LNCAP (cell line): ENCODE measurements around the gene YPEL2.

Source experiments
- TF ChIP-seq, protein P1 (sequence below): fragments of 450-650 bp; IDR thresholded peaks from 2 replicates; pipeline ENCODE4 v1.5.1; 2017; ENCODE audit warnings: mild to moderate bottlenecking

Gene YPEL2

DNA sequence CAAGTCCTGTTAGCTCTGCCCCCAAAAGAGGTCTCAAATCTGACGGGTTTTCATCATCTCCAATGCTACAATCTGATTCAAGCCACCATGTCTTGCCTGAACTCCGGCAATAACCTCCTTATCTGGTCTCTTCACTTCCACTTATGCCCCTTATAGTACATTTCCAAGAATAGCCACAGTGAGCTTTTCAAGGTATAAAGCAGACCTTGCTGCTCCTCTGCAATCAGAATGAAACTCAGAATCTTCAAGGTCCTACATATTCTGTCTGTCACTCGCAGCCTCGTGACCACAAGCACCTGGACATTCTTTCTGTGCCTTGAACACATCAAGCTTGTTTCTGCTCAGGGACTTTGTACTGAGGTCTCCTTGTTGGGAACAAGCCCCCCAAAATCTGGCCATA lies 84.7 kb downstream of the YPEL2 start:
- TF ChIP-seq, protein P1, sequence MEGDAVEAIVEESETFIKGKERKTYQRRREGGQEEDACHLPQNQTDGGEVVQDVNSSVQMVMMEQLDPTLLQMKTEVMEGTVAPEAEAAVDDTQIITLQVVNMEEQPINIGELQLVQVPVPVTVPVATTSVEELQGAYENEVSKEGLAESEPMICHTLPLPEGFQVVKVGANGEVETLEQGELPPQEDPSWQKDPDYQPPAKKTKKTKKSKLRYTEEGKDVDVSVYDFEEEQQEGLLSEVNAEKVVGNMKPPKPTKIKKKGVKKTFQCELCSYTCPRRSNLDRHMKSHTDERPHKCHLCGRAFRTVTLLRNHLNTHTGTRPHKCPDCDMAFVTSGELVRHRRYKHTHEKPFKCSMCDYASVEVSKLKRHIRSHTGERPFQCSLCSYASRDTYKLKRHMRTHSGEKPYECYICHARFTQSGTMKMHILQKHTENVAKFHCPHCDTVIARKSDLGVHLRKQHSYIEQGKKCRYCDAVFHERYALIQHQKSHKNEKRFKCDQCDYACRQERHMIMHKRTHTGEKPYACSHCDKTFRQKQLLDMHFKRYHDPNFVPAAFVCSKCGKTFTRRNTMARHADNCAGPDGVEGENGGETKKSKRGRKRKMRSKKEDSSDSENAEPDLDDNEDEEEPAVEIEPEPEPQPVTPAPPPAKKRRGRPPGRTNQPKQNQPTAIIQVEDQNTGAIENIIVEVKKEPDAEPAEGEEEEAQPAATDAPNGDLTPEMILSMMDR = no peak

DNA sequence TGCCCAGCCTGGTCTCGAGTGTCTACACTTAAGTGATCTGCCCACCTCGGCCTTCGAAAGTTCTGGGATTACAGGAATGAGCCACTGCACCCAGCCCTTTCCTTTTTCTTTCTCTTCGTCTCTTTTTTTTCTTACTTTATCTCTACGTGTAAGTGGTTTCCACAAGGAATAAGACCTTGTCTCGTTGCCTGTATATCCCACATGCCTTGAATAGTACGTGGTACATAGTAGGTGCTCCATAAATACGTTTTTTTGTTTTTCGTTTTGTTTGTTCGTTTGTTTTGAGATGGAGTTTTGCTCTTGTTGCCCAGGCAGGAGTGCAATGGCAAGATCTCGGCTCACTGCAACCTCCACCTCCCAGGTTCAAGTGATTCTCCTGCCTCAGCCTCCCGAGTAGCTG lies 86.0 kb downstream of the YPEL2 start:
- TF ChIP-seq, protein P1 = no peak

DNA sequence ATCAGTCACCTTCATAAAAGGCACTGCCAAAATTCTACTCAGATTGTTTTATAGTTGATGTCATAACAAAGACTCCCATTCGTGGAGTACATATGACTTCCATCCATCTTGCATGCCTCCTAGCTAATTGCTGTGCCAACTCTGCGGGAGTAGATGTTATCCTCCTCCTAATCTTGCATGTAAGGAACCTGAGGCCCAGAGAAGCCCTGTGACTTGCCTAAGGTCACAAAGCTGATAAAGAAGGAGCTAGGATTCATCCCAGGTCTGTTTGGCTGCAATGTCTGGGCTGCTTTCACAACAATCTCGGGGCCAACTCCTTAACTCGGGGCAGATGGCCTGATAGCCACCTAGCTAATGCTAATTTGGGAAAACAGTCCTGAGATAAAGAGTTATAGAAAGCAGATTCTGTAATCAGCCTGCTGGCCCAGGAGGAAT lies 87.3 kb downstream of the YPEL2 start:
- TF ChIP-seq, protein P1 = no peak

DNA sequence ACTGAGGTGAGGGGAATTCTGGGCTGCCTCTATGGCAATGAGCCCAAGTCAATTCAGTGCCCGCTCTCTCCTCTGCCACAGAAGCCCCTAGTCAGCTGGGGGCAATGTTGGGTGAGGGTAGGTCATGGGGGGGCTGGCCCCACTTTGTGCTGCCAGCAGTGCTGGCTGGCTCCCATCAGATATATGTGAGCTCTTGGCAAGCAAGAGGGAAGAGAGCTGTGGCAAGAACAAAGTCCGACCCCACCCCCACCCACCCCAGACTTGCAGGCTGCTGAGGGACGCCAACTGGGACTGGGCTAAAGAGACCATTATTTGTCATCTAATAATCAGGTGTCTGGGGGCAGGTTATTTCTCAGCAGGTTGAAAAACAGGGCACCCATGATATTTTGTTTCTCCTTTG lies 89.4 kb downstream of the YPEL2 start:
- TF ChIP-seq, protein P1 = no peak

DNA sequence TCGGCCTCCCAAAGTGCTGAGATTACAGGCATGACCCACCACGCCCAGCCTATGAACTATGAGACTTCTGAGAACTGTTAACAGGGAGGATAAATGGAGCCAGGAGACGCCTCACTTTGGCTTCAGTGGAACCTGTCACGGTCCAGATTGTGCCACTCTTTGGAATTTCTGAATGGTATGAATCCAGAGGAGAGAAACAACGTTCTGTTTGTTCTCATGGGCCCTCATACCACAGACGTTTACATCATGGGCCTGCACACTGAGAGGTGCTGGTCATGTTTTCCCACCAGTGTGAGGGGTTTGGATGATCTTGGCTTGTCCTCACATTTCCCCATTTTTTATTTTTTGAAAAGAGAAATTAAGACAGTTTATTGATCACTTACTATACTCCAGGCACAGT lies 90.3 kb downstream of the YPEL2 start:
- TF ChIP-seq, protein P1 = no peak

DNA sequence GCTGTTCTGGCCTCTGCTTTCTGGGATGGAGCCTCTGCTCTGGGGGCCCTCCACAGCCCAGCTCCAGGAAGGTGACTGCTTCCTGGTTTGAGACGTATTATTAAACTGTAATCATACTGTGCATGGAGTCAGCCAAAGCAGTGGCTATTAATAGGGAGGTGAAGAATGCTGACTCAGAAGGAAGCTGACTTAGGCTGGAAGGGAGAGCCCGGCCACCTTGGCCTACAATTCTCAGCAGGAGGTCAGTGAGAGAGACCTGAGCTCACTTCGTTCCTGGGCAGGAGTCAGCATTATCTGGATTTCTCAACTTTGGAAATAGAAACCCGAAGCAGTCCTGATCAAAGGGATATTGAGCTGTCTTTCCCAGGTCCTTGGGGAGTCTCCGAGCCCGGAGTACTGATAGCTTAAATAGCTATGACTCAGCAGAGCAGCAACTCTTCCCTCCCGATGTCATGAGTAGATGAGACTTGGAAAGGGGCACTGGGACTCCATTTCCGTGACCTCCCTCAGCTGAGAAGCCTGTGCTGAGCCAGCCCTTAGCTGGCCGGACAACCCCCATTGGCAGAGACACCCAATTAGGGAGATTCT lies 91.8 kb downstream of the YPEL2 start:
- TF ChIP-seq, protein P1 = no peak

DNA sequence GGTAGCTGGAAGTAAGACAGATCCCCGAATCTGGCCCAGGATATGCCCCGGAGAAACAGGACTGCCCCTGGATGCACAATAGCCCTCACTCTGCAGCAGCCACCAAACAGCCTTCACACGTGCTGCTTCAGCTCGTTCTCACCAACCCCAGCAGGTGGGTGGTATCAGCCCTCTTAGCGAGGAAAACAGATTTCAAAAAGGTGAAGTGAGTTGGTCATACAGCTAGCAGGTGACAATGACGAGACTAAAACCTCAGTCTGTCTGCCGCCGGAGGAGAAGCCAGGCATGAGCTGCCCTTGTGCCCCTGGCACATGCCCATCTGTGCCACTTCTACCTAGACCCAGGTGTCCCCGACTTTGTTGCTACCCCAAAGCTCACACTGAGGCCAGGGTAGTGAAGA lies 92.4 kb downstream of the YPEL2 start:
- TF ChIP-seq, protein P1 = no peak

DNA sequence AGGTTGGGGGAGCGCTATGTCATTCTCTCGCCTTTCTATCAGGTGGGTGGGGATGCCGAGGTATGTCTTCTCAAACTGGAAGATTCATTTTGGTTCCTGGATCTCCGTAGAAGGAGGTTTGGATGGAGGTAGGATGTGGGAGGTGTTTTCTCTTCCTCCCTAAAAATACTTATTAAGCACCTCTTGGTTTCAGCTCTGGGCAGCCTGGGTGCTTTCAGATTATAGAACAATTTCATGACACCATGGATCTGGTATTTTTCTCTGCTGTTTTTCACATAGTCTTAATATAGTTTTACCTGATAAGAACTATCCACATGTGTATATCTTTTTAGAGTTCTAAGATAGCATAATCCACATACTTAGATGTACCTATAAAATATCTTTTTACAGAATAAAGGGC lies 92.9 kb downstream of the YPEL2 start:
- TF ChIP-seq, protein P1 = no peak
